Amygdala (tissue), 56 donors: ENCODE data around the gene PANK3.
"Not testable (repeated sequence)": the region's sequence is repeated elsewhere in the genome, so short reads cannot be mapped to it uniquely, and the experiment has no call there.

Experiments used
- DNase-seq, 56 donors: peaks; one replicate each; lab custom pipeline; 2025; lab: John Stamatoyannopoulos, UW

Gene PANK3

DNA sequence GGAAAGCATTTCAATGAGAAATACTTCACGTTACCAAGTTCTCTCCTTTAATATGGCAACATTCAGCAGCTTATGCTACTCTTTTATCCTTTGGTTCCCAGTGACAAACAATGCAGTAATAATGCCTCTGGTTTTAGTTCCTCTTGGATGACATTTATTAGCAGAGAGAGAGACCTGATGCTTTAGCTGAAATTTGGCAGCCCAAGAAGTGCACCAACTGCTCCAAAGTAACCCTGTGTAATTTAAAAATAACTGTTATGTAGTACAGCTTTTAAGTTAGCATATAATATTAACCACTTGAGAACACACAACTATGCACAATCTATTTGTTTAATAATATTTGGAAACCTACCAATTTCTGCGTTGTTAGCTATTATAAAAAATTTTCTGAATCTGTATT, 21.8 kb downstream of the PANK3 start:
- DNase-seq, result no peak

DNA sequence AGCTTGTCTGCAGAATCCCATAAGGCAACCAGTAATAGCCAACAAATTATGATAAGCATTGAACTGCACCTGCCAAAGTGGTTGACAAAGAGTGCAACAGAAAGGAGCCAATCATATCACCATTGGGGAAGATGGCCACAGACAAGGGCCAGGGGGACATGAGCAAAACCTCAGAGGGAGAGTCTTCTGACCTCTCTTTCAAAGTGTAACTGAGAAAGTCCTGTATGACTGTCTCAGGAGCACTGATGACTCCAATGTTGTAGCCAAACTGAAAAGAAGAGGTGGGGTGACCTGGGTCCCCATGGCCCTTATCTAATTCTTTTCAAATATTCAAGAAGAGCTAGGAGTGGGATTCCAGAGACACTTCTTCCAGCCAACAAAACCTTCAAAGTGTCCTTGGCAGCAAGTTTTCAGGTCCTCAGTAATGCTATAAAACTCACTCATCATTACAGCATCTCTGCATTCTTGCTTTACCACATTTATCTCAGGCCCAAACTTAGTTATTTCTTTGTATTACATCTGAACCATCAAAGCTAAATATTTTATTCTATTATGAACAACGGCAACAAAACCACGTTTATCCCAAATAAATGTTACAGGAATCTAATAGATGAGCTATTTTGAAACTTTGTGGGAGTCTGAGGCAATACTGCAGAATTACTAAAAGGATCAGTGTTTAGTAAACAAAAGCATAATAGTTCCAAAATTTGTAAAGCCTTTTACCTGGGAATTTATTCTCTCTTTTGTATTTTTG, 25.6 kb downstream of the PANK3 start:
- DNase-seq, result no peak

- DNase-seq, result no peak
These were observed 27.0 kb downstream of the PANK3 start for GRCh38 chr5:168552146-168552545.

DNA sequence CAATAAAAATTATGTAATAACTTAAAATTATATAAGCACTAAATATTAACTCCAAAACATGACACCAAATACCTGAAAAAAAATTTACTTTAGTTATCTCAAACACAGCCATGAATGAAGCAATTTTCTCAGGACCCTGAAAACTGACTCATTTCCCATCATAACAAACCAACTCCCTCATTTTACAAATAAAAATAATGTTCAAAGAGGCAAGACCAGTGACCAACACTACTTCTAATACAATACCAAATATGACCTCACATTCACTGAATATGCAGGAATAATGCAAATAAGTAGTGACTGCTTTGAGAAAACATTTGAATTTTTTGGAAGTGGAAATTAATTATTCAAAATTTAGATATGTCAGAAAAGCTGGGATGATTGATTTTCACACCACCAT, 28.5 kb downstream of the PANK3 start:
- no peak for DNase-seq

DNA sequence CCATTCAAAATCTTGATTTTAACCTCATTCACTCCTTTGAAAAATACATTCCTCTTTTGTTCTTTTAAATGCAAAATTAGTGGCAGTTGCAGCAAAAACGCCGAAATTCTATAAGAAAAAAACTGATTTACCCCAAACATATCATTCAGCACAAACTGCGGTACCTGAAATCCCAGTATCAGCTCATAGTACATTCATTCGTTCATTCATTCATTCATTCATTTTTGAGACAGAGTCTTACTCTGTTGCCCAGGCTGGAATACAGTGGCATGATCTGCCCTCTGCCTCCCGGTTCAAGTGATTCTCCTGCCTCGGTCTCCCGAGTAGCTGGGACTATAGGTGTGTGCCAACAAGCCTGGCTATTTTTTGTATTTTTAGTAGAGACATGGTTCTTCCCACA, 29.6 kb downstream of the PANK3 start:
- DNase-seq, result no peak

DNA sequence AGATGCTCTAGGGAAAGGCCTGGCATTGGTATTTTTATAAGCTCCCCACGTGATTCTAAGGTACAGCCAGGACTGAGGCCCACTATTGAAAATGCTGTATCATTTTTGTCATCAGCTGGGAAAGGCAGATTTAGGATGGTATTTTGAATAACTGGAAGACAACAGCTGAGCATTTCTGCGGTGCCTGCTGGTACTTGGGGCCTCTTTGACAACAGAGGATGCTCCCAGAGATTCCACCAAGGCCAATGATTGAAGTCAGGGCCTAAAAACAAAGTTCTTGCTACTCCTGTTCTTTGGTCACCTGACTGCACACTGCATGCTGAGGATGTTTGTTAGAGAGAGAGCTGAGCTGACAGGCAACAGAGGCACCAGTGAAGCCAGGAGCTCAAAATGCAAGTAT, 42.0 kb downstream of the PANK3 start:
- DNase-seq, result no peak

- DNase-seq, result not testable (repeated sequence)
These were observed 44.8 kb downstream of the PANK3 start for GRCh38 chr5:168534351-168534750.

DNA sequence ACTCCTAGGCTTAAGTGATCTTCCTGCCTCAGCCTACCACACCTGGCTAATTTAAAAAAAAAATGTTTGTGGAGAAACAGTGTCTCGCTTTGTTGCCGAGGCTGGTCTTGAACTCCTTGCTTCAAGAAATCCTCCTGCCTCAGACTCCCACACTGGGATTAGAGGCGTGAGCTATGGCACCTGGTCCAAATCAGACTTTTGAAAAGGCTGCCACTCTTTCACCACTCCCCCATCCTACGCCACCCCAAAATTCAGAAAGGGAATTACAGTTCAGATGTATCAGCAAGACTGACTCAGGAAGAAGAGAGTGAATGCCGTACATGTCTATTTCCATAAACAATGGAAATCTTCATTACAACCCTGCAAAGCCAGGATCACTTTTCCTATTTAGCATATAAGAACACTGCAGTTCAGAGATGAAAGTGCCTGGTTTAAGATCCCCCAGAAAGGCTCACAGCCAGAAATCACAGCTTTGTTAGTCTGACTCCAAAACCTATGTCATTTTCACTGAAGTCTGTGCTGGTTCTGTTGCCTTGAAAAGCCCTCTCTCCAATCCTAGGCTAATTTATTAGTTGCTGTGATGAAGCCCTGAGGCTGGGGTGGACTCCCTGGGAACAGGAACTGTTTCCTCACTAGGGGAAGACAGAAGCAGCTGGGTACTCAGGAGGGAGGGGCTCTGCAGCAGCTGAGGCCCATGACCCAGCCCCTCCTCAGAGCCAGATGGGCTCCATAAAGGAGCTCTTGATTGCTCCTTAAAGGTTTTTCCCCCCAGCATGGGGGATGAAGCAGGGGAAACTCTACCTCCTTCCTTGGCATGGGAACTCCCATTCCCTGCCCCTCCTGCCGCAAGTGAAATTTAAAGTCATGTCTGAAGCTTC, 46.9 kb downstream of the PANK3 start:
- DNase-seq, result no peak

GRCh38 chr5:168531191-168531590, 48.0 kb downstream of the PANK3 start:
- no peak for DNase-seq

DNA sequence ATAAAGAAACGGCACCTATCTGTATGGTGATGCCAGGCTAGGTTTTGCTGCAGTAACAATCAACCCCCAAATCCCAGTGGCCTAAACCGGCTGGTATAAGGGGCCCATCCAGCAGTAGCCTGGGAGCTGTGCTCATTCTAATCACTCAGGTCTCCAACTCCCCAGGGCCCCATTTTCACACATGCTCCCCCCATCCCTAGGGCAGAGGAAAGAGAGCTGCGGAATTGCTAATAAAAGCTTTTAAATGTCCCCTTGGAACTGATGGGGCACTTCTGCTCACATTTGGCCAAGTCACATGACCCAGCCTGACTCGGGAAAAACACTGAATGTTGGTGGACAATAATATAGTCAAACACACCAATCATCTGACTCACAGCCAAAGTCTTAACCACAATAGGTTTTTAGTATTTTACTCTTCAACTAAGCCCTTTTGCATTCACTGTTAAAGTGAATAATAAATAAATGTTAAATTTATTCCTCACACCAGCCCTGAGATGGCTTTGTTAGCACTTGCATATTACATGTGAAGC, 48.5 kb downstream of the PANK3 start:
- no peak for DNase-seq

DNA sequence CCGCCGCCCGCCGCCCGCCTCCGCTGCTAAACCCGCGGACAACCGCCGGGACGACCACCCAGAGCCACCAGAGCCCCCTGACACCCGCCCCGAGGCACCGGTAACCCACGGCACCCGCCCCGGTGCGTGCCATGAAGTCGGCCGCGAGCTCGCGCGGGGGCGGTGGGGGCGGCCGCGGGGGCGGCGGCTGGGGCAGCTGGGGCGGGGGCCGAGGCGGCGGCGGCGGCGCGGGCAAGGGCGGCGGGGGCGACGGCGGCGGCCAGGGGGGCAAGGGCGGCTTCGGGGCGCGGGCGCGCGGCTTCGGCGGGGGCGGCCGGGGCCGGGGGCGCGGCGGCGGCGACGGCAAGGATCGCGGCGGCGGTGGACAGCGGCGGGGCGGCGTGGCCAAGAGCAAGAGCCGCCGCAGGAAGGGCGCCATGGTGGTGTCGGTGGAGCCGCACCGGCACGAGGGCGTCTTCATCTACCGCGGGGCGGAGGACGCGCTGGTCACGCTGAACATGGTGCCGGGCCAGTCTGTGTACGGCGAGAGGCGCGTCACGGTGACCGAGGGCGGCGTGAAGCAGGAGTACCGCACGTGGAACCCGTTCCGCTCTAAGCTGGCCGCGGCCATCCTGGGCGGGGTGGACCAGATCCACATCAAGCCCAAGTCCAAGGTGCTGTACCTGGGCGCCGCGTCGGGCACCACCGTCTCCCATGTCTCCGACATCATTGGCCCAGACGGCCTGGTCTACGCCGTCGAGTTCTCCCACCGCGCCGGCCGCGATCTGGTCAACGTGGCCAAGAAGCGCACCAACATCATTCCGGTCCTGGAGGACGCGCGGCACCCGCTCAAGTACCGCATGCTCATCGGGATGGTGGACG, 49.6 kb downstream of the PANK3 start:
- peak in 5 of 56 donors; percentile 2 to 19 (median 5) for DNase-seq

DNA sequence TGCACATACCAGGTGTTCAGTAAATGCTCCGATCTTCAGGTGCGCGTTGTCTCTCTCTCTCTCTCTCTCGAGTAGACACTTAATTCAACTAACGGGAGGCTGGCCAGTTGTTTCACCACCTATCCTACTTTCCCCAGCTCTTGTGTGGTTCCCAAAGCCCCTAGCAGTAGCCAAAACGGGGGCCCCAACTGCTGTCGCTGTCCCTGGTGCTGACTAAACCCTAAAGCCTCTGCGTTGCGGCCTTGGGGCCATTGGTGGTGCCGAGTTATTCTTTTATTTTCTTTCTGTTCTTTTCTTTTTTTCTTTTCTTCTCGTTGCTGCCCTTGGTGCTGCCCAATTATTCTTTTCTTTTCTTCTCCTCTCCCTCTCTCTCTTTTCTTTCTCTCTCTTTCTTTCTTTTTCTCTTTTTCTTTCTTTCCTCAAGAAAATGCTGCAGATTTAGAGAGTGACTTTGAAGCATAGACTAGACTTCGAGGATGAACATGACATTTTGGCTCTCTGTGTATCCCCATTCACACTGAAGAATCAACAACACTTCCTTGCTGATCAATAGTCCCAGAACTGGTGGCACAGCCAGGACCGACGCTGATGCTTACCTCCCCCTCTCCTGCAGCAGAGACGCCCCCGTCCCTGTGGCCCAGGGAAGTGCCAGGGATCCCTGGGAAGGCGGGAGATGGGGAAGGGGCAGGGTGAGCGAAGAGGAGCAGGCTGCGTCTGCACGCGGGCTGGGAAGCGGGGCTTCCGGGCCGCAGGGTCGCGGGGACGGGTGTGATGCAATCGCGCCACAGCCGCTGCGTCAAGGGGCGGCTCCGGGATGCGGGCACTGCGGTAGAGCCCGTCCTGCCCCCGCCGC, 50.4 kb downstream of the PANK3 start, which contains the start of gene FBLL1:
TSS of gene FBLL1 (plus strand) at position 785 of the 853 bp plus-strand sequence. CDS start 200 bp downstream, outside the sequence.
- DNase-seq, result peak in 27 of 56 donors; percentile 2 to 46 (median 28)

DNA sequence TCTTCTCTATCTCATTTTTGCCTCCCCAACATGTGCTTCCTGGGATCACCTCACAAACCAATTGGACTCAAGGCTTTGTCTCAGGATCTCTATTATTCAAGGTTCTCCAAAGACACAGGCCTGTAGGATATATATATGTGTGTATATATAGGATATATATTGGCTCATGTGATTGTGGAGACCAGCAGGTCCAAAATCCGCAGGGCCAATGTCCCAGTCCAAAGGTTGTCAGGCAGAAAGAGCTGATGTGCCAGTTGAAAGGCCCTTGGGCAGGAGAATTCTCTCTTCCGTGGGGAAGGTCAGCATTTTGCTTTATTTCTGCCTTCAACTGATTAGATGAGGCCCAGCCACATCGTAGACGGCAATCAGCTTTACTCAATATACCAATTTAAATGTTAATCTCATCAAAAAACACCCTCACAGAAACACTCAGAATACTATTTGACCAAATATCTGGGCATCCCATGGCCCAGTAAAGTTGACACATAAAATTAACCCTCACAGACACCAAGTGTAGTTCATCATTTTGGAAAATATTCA, 51.3 kb downstream of the PANK3 start:
- no peak for DNase-seq

DNA sequence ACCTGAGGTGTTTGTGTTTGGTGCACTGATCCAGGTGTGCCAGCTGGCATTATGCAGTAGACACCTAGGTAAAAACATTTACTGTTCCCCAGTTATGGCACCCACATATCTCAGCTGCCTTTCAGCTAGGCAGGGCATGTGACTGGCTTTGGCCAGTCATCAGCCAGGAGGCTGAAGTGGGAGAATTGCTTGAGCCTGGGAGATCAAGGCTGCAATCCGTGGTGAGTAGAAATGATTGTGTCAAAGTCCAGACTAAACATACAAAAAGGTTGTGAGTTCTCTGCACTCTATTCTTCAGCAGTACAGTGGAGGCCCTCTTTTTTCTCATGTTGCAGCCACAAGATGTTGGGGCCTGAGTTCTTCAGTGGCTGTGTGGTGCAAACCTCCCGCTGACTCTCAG, 53.3 kb downstream of the PANK3 start:
- DNase-seq, result no peak

DNA sequence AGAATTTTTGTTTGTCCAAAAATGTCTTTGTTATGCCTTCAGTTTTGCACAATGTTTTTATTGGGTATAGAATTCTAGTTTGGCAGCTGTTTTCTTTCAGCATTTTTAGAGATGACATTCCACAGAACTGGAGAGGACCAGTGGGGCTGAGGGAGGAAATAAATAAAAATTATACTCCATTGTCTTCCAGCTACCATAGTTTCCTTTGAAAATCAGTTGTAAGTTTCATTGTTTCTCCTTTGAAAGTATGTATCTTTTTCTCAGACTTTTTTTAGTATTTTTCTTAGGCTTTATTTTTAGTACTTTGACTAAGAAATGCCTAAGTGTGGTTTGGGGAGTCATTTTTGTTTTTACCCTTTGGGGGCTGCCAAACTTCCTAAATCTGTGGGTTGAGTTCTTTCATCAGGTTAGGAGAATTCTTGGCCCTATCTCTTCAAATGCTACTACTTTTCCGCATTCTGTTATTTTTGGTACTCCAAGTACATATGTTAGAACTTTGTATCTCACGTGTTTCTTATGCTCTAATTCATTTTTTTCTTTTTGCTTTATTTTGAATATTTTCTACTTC, 65.2 kb downstream of the PANK3 start:
- no peak for DNase-seq

DNA sequence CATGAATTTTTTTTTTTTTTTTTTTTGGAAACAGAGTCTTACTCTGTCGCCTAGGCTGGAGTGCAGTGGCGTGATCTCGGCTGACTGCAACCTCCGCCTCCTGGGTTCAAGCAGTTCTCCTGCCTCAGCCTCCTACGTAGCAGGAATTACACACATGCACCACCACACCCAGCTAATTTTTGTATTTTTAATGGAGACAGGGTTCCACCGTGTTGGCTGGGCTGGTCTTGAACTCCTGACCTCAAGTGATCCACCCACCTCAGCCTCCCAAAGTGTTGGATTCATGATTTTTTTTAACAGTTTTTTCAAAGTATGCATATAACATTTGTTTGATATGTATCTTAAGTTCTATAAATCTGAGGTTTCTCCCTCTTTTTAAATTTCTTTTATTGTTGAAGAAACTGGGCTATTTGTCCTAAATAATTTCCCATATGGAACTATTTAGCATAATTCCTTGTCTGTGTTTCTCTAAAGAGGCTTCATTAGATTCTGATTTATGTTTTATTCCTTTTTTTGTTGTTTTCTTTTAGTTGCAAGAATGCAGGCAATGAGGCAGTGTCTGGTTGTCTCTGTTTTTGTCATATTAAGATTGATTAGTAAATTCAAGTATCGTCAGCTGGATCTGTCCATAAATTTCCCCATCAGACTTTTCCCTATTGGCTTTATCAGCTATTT, 76.5 kb downstream of the PANK3 start:
- no peak for DNase-seq
